Peyer's patch (tissue), 4 donors: Measurements from ENCODE around the gene COX14. TPM values are rescaled to one million over a fixed set of nuclear protein-coding genes. Genes with fewer than 3 reads are reported as not detected.

Experiments
- DNase-seq, 3 donors: peaks; one replicate each; pipeline ENCODE4 v3.0.0-alpha.2; 2017 to 2019
- H3K27ac ChIP-seq, 4 donors: fragments of 200-600 bp; sonication (generic); one replicate each; pipeline ENCODE4 v1.5.1; 2016 to 2019
- H3K27me3 ChIP-seq, 2 donors: fragments of 200-600 bp; sonication (generic); one replicate each; pipeline ENCODE4 v1.5.1; 2019
- H3K36me3 ChIP-seq, 3 donors: fragments of 200-600 bp; sonication (generic); one replicate each; pipeline ENCODE4 v1.5.1; 2016 to 2019
- H3K4me1 ChIP-seq, 4 donors: fragments of 200-600 bp; sonication (generic); one replicate each; pipeline ENCODE4 v1.5.1; 2016 to 2019
- H3K4me3 ChIP-seq, 4 donors: fragments of 200-600 bp; sonication (generic); 1 replicate in 3 of 4; 2 replicates in 1 of 4; pipeline ENCODE4 v1.5.1; 2016 to 2019; ENCODE audit warnings: mild to moderate bottlenecking in 1 of 4
- H3K9me3 ChIP-seq, 4 donors: fragments of 200-600 bp; sonication (generic); one replicate each; pipeline ENCODE4 v1.5.1; 2016 to 2019; ENCODE audit warnings: mild to moderate bottlenecking in 1 of 4
- POLR2A ChIP-seq, 2 donors: fragments of 450-650 bp; IDR thresholded peaks; one replicate each; pipeline ENCODE4 v1.5.1; 2017; ENCODE audit warnings: antibody characterized with exemption in 2 of 2, mild to moderate bottlenecking in 2 of 2, moderate library complexity in 2 of 2
- total RNA-seq, 4 donors: library from RNA; depleted of rRNA; stranded (reverse); fragments of >200 nt; gene quantifications; one replicate each; pipeline ENCODE4 v1.1.0, GENCODE V29; 2016
- TF ChIP-seq, protein P1 (sequence below), 6 experiments: fragments of 450-650 bp in 4 of 6; fragments of 200-600 bp in 2 of 6; sonication (generic) in 1 of 6; IDR thresholded peaks; one replicate each; pipeline ENCODE4 v1.5.1; 2017 to 2019; ENCODE audit warnings: antibody characterized with exemption in 6 of 6, mild to moderate bottlenecking in 3 of 6, moderate library complexity in 1 of 6

COX14 gene
- total RNA-seq, 4 donors from 2014 or later, result 75.3 to 115 (median 86.4) TPM

DNA sequence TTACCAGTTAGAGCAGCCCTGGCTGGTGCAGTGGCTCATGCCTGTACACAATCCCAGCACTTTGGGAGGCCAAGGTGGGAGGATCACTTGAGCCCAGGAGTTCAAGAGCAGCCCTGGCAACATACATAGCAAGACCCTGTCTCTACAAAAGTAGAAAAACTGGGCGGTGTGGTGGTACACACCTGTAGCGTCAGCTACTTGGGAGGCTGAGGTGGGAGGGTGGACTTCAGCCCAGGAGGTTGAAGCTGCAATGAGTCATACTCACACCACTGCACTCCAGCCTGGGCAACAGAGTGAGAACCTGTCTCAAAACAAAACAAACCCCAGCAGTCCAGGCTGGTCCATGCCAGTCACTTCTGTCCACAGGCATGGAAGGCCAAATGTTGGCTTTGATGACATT, 7.4 kb downstream of the COX14 start:
- no peak for DNase-seq
- H3K4me3 ChIP-seq, result no peak overlapping the region
- peaks cover 0 to 34% (median 0%) of the 10 kb centered on the region in 4 donors for H3K4me1 ChIP-seq
- H3K27me3 ChIP-seq, result no peaks in the 10 kb centered on the region
- no peaks in the 10 kb centered on the region for H3K9me3 ChIP-seq
- no peak for TF ChIP-seq POLR2A (IDR thresholded peaks at IDR 0.05)
- TF ChIP-seq, protein P1, sequence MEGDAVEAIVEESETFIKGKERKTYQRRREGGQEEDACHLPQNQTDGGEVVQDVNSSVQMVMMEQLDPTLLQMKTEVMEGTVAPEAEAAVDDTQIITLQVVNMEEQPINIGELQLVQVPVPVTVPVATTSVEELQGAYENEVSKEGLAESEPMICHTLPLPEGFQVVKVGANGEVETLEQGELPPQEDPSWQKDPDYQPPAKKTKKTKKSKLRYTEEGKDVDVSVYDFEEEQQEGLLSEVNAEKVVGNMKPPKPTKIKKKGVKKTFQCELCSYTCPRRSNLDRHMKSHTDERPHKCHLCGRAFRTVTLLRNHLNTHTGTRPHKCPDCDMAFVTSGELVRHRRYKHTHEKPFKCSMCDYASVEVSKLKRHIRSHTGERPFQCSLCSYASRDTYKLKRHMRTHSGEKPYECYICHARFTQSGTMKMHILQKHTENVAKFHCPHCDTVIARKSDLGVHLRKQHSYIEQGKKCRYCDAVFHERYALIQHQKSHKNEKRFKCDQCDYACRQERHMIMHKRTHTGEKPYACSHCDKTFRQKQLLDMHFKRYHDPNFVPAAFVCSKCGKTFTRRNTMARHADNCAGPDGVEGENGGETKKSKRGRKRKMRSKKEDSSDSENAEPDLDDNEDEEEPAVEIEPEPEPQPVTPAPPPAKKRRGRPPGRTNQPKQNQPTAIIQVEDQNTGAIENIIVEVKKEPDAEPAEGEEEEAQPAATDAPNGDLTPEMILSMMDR (IDR thresholded peaks at IDR 0.05), result no peak
- H3K27ac ChIP-seq, result no peak overlapping the region
- H3K36me3 ChIP-seq, result peaks cover 0 to 66% (median 0%) of the 10 kb centered on the region in 3 donors

DNA sequence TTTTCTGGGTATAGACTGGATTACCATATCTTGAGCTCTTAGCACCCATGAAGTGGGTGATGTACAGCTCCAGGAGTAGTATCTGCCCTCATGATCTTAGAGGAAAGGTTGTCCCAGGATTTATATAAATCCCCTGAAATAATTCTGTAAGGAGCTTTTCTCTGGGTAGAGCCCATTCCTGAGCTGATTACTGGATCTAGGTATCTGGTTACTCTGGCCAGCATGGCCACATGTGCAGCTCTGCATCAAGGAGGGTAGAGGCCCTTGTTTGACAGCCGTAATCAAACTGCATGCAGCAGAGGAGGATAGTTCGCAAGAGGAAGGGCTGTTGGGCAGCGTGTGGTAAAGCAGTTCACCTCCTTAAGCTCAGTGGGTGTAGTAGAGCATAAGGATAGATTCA, 8.5 kb downstream of the COX14 start:
- peak overlapping the region in 1 of 4 donors; percentile 55 for H3K27ac ChIP-seq

DNA sequence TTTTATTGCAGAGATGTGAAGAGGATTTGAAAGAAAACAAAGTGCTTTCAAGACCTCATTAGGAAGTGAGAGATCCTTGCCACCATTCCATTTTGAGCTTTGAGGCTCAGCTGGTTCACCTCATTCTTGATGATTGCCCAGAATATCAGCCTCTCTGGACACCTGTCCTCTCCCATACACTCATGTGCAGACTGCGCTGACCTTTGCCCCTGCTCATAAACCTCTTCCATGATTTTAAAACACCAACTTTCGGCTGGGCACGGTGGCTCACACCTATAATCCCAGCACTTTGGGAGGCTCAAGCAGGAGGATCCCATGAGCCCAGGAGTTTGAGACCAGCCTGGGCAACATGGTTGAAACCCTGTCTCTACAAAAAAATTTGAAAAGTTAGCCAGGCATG, 8.9 kb downstream of the COX14 start:
- Histone ChIP-seq H3K27me3 (no peaks in the 10 kb centered on the region), H3K4me1 (peaks cover 0 to 32% (median 0%) of the 10 kb centered on the region in 4 donors), H3K36me3 (peaks cover 0 to 61% (median 0%) of the 10 kb centered on the region in 3 donors), H3K4me3 (no peak overlapping the region), H3K9me3 (no peaks in the 10 kb centered on the region), H3K27ac (peak overlapping the region in 2 of 4 donors; percentile 9 to 55)
- peak in 1 of 3 donors; percentile 60 for DNase-seq
- TF ChIP-seq POLR2A (IDR thresholded peaks at IDR 0.05), result no peak
- TF ChIP-seq, protein P1 (IDR thresholded peaks at IDR 0.05), result no peak

More for the DNA sequence above, 8.5 kb downstream of the COX14 start:
- H3K4me3 ChIP-seq, result no peak overlapping the region
- H3K4me1 ChIP-seq, result peaks cover 0 to 32% (median 0%) of the 10 kb centered on the region in 4 donors
- H3K36me3 ChIP-seq, result peaks cover 0 to 66% (median 0%) of the 10 kb centered on the region in 3 donors
- H3K9me3 ChIP-seq, result no peaks in the 10 kb centered on the region
- TF ChIP-seq POLR2A (IDR thresholded peaks at IDR 0.05), result no peak
- TF ChIP-seq, protein P1 (IDR thresholded peaks at IDR 0.05), result no peak
- DNase-seq, result no peak
- no peaks in the 10 kb centered on the region for H3K27me3 ChIP-seq

DNA sequence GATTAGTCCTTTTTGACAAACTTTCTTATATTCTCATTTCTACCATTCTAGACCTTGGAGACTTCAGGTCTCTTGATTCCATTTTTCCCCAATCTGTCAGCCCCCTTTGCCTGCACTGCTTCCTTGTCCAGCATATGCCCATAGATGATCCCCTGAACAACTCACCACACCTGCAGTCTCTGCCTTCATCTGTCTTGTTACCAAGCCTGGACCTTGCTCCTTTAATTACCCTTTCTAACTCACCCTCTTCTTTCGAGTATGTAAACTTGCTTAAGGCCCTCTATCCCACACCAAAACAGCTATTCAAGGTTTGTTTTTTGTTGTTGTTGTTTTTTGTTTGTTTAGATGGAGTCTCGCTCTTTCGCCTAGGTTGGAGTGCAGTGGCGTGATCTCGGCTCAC, 9.6 kb downstream of the COX14 start:
- Histone ChIP-seq H3K27ac (peak overlapping the region in 3 of 4 donors; percentile 6 to 55 (median 9)), H3K9me3 (no peaks in the 10 kb centered on the region), H3K27me3 (no peaks in the 10 kb centered on the region), H3K4me3 (no peak overlapping the region), H3K4me1 (peaks cover 0 to 27% (median 0%) of the 10 kb centered on the region in 4 donors), H3K36me3 (peaks cover 0 to 58% (median 0%) of the 10 kb centered on the region in 3 donors)
- DNase-seq, result no peak
- TF ChIP-seq, protein P1 (IDR thresholded peaks at IDR 0.05), result no peak
- no peak for TF ChIP-seq POLR2A (IDR thresholded peaks at IDR 0.05)

DNA sequence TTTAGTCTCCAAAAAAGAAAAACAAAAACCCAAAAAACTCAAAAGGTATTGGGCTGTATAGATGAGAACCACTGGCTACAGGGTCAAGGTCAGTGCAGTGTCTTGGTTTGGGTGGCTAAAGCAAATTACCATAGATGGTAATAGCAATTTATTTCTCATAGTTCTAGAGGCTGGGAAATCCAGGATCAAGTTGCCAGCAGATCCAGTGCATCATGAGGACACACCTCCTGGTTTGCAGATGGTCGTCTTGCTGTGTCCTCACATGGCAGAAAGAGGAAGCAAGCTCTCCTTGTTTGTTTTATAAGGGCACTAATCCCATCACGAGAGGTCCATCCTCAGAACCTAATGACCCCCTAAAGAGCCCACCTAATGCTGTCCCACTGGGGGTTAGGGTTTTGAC, 11.2 kb downstream of the COX14 start:
- Histone ChIP-seq H3K4me3 (no peak overlapping the region), H3K4me1 (peaks cover 0 to 19% (median 0%) of the 10 kb centered on the region in 4 donors), H3K27me3 (no peaks in the 10 kb centered on the region), H3K27ac (no peak overlapping the region), H3K36me3 (peaks cover 0 to 69% (median 0%) of the 10 kb centered on the region in 3 donors), H3K9me3 (no peaks in the 10 kb centered on the region)
- TF ChIP-seq, protein P1 (IDR thresholded peaks at IDR 0.05), result no peak
- no peak for TF ChIP-seq POLR2A (IDR thresholded peaks at IDR 0.05)
- no peak for DNase-seq
